ENCODE measurements around the gene TMUB1.
A peak's percentile ranks its signal among the peaks of the same experiment; 100 is the strongest.

The TMUB1 gene

DNA sequence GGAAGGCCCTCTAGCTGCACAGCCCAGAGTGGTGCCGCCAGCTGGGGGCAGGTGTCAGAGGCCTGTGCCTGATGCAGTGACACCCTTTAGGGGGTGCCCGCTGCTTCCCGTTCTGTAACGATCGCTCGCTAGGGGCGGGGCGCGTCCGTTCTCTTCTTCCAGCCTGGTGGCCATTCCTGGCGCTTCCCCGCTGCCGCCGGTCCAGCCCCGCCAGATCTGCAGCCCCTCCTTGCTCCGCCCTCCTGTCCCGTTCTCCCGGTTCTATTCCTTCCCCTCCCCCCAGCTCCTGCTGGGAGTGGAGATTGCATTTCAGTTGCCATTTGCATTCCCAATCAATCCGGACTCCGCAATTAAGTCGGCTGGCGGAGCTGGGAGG lies 42.2 kb upstream of the TMUB1 start:
- H3K4me3 ChIP-seq (ENCODE audit: low read length in 2 of 2): peak overlapping the region in 1 of 2 donors; percentile 75
- peak overlapping the region; percentile 48 for H2BK5ac ChIP-seq (ENCODE audit: low read length)
- H3K27ac ChIP-seq (replicated peaks; ENCODE audit: low read length): peak overlapping the region; percentile 92

DNA sequence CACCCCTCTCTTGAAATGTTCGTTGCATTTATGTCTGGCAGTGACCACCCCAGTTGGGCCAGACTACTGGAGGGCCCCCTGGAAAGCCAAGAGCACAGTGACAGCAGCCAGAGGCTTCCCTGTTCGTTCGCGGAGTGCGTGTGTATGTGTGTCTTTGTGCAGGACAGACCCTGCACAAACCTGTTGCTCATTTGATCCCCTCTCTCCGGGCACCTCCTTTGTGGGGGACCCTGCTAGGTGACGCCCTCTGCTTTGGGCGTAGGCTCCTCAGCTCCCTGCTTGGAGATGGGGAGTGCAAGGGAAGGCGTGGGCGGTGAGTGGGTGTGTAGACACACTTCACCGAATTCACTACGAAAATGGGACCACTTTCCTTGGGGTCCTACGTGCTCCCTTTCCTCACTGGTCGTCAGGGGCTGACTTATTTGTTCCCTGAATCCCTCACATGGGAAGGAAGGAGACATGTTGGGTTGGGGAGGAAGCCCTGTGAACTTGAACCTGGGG lies 41.7 kb upstream of the TMUB1 start:
- Histone ChIP-seq H4K8ac (ENCODE audit: low read depth, low read length) (no peak overlapping the region), H2BK120ac (ENCODE audit: low read depth, low read length) (no peak overlapping the region), H2BK15ac (ENCODE audit: low read length) (no peak overlapping the region), H2AK5ac (ENCODE audit: low read depth, low read length) (peak overlapping the region; percentile 4), H3K4me1 (ENCODE audit: control insufficient read depth in 2 of 2, insufficient read depth in 1 of 2, low read depth in 1 of 2, low read length in 2 of 2) (peaks cover 0 to 18% of the 10 kb centered on the region in 2 donors), H3K36me3 (replicated peaks in 1 of 2; ENCODE audit: control insufficient read depth in 2 of 2, insufficient read depth in 2 of 2, low read length in 2 of 2) (peaks cover 35 to 62% of the 10 kb centered on the region in 2 donors), H2AFZ (ENCODE audit: low read length) (no peak overlapping the region), H2BK12ac (ENCODE audit: low read length) (peak overlapping the region; percentile 36), H3K4me3 (ENCODE audit: low read length in 2 of 2) (no peak overlapping the region), H3K9me3 (replicated peaks in 1 of 2; ENCODE audit: control insufficient read depth in 2 of 2, insufficient read depth in 1 of 2, low read depth in 1 of 2, low read length in 2 of 2) (no peaks in the 10 kb centered on the region), H3K79me1 (ENCODE audit: low read depth, low read length) (peaks cover 17% of the 10 kb centered on the region), H3K14ac (ENCODE audit: low read length) (peak overlapping the region; percentile 61), H2BK5ac (ENCODE audit: low read length) (no peak overlapping the region), H3K4ac (ENCODE audit: low read length) (no peak overlapping the region), H4K91ac (ENCODE audit: low read depth, low read length, poor library complexity) (no peak overlapping the region), H3K18ac (ENCODE audit: low read length) (no peak overlapping the region), H3K9ac (ENCODE audit: low read depth, low read length, poor library complexity) (peak overlapping the region; percentile 71), H3K27me3 (ENCODE audit: control insufficient read depth in 3 of 3, insufficient read depth in 3 of 3, low read depth in 1 of 3, low read length in 3 of 3) (peaks cover 0 to 1% (median 0%) of the 10 kb centered on the region in 3 experiments), H3K23ac (ENCODE audit: low read depth, low read length, poor library complexity) (peak overlapping the region; percentile 21), H3K4me2 (ENCODE audit: insufficient read depth, low read length, poor library complexity, severe bottlenecking) (no peak overlapping the region), H3K27ac (replicated peaks; ENCODE audit: low read length) (peak overlapping the region; percentile 92)
- no peak for DNase-seq (ENCODE audit: low spot score)
- WGBS, 2 donors (ENCODE audit: extremely low coverage in 2 of 2, insufficient read length in 2 of 2, insufficient replicate concordance in 1 of 2): no CpG with 5 or more reads among the region's 14 CpGs

More for the DNA sequence above, 42.2 kb upstream of the TMUB1 start:
- no peak overlapping the region for H2BK15ac ChIP-seq (ENCODE audit: low read length)
- H3K4me1 ChIP-seq (ENCODE audit: control insufficient read depth in 2 of 2, insufficient read depth in 1 of 2, low read depth in 1 of 2, low read length in 2 of 2): peaks cover 0 to 18% of the 10 kb centered on the region in 2 donors
- peak overlapping the region; percentile 67 for H2BK120ac ChIP-seq (ENCODE audit: low read depth, low read length)
- no peak overlapping the region for H3K14ac ChIP-seq (ENCODE audit: low read length)
- peak; percentile 82 for DNase-seq (ENCODE audit: low spot score)
- H3K9me3 ChIP-seq (replicated peaks in 1 of 2; ENCODE audit: control insufficient read depth in 2 of 2, insufficient read depth in 1 of 2, low read depth in 1 of 2, low read length in 2 of 2): no peaks in the 10 kb centered on the region
- H3K9ac ChIP-seq (ENCODE audit: low read depth, low read length, poor library complexity): no peak overlapping the region
- WGBS, 2 donors (ENCODE audit: extremely low coverage in 2 of 2, insufficient read length in 2 of 2, insufficient replicate concordance in 1 of 2): no CpG with 5 or more reads among the region's 22 CpGs
- no peak overlapping the region for H2AK5ac ChIP-seq (ENCODE audit: low read depth, low read length)
- peak overlapping the region; percentile 81 for H3K4me2 ChIP-seq (ENCODE audit: insufficient read depth, low read length, poor library complexity, severe bottlenecking)
- no peak overlapping the region for H4K8ac ChIP-seq (ENCODE audit: low read depth, low read length)
- peaks cover 17% of the 10 kb centered on the region for H3K79me1 ChIP-seq (ENCODE audit: low read depth, low read length)
- no peak overlapping the region for H4K91ac ChIP-seq (ENCODE audit: low read depth, low read length, poor library complexity)
- peaks cover 35 to 62% of the 10 kb centered on the region in 2 donors for H3K36me3 ChIP-seq (replicated peaks in 1 of 2; ENCODE audit: control insufficient read depth in 2 of 2, insufficient read depth in 2 of 2, low read length in 2 of 2)
- no peak overlapping the region for H2AFZ ChIP-seq (ENCODE audit: low read length)
- peak overlapping the region; percentile 89 for H3K18ac ChIP-seq (ENCODE audit: low read length)
- H3K27me3 ChIP-seq (ENCODE audit: control insufficient read depth in 3 of 3, insufficient read depth in 3 of 3, low read depth in 1 of 3, low read length in 3 of 3): peaks cover 0 to 1% (median 0%) of the 10 kb centered on the region in 3 experiments
- no peak overlapping the region for H2BK12ac ChIP-seq (ENCODE audit: low read length)
- no peak overlapping the region for H3K4ac ChIP-seq (ENCODE audit: low read length)
- peak overlapping the region; percentile 96 for H3K23ac ChIP-seq (ENCODE audit: low read depth, low read length, poor library complexity)

DNA sequence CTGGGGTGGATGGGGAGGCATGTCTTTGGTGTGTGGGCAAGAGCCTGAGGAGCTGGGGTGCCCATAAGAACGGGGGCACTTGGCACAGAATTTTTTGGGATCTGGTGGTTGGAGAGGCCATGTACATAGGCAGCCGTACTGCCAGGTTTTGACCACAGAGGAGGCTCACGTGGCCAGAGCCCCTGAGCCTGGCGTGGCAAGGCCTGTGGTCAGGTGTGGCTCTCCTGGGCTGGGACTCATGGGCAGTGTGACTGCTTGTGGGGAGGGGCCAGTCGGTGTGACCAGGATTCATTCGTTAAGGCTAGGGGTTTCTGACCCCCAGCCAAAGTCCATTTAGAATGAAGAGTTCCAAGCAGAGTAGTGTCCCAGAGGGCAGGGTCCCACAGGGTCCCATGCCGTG lies 41.2 kb upstream of the TMUB1 start:
- H3K23ac ChIP-seq (ENCODE audit: low read depth, low read length, poor library complexity): peak overlapping the region; percentile 45
- H2BK5ac ChIP-seq (ENCODE audit: low read length): no peak overlapping the region
- H3K4me2 ChIP-seq (ENCODE audit: insufficient read depth, low read length, poor library complexity, severe bottlenecking): no peak overlapping the region
- no peak for DNase-seq (ENCODE audit: low spot score)
- peaks cover 22% of the 10 kb centered on the region for H3K79me1 ChIP-seq (ENCODE audit: low read depth, low read length)
- H3K4me1 ChIP-seq (ENCODE audit: control insufficient read depth in 2 of 2, insufficient read depth in 1 of 2, low read depth in 1 of 2, low read length in 2 of 2): peaks cover 0 to 18% of the 10 kb centered on the region in 2 donors
- H3K27ac ChIP-seq (replicated peaks; ENCODE audit: low read length): no peak overlapping the region
- no CpG with 5 or more reads among the region's 7 CpGs for WGBS, 2 donors (ENCODE audit: extremely low coverage in 2 of 2, insufficient read length in 2 of 2, insufficient replicate concordance in 1 of 2)
- peaks cover 0 to 1% (median 0%) of the 10 kb centered on the region in 3 experiments for H3K27me3 ChIP-seq (ENCODE audit: control insufficient read depth in 3 of 3, insufficient read depth in 3 of 3, low read depth in 1 of 3, low read length in 3 of 3)
- H2AK5ac ChIP-seq (ENCODE audit: low read depth, low read length): peak overlapping the region; percentile 89
- peaks cover 33 to 62% of the 10 kb centered on the region in 2 donors for H3K36me3 ChIP-seq (replicated peaks in 1 of 2; ENCODE audit: control insufficient read depth in 2 of 2, insufficient read depth in 2 of 2, low read length in 2 of 2)
- H4K91ac ChIP-seq (ENCODE audit: low read depth, low read length, poor library complexity): no peak overlapping the region
- no peak overlapping the region for H2AFZ ChIP-seq (ENCODE audit: low read length)
- H3K9me3 ChIP-seq (replicated peaks in 1 of 2; ENCODE audit: control insufficient read depth in 2 of 2, insufficient read depth in 1 of 2, low read depth in 1 of 2, low read length in 2 of 2): no peaks in the 10 kb centered on the region
- no peak overlapping the region for H2BK12ac ChIP-seq (ENCODE audit: low read length)
- peak overlapping the region; percentile 76 for H4K8ac ChIP-seq (ENCODE audit: low read depth, low read length)
- H3K9ac ChIP-seq (ENCODE audit: low read depth, low read length, poor library complexity): peak overlapping the region; percentile 45
- H3K4me3 ChIP-seq (ENCODE audit: low read length in 2 of 2): no peak overlapping the region
- H3K14ac ChIP-seq (ENCODE audit: low read length): peak overlapping the region; percentile 61
- H3K4ac ChIP-seq (ENCODE audit: low read length): no peak overlapping the region
- no peak overlapping the region for H2BK15ac ChIP-seq (ENCODE audit: low read length)
- peak overlapping the region; percentile 36 for H3K18ac ChIP-seq (ENCODE audit: low read length)
- no peak overlapping the region for H2BK120ac ChIP-seq (ENCODE audit: low read depth, low read length)

DNA sequence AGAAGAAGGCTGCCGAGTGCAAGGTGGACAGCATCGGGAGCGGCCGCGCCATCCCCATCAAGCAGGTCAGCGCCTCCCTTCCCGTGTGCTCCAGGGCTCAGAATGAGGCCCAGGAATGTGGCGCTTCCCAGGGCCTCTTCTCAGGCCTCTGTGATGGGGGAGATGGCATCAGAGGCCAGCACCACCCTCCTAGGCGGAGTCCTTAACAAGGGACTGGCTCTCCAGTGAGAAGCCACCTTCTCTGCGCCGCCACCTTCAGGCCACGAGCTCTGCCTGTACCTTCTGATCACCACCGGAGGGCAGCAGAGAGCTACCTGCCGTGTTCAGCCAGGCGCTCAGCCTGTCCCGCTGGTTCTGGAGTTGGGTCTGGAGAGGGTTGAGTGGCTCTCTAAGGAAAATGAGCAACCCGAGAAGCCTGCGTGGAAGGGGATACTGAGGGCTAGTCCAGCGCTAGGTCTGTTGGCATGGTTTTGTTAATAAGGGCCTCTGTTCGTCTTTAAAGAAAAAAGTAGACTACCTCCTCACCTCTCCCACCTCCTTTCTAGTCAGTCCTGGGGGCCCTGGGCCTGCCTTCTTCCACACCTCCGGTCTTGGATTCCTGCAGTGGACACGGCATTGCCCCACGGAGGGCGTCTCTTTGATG lies 40.6 kb upstream of the TMUB1 start:
- Histone ChIP-seq H3K27ac (replicated peaks; ENCODE audit: low read length) (peak overlapping the region; percentile 51), H2BK120ac (ENCODE audit: low read depth, low read length) (no peak overlapping the region), H2AFZ (ENCODE audit: low read length) (no peak overlapping the region), H3K4me3 (ENCODE audit: low read length in 2 of 2) (no peak overlapping the region), H3K18ac (ENCODE audit: low read length) (peak overlapping the region; percentile 36), H3K14ac (ENCODE audit: low read length) (no peak overlapping the region), H2BK5ac (ENCODE audit: low read length) (no peak overlapping the region), H2BK15ac (ENCODE audit: low read length) (no peak overlapping the region), H3K4me1 (ENCODE audit: control insufficient read depth in 2 of 2, insufficient read depth in 1 of 2, low read depth in 1 of 2, low read length in 2 of 2) (peaks cover 0 to 18% of the 10 kb centered on the region in 2 donors), H3K4ac (ENCODE audit: low read length) (no peak overlapping the region), H3K36me3 (replicated peaks in 1 of 2; ENCODE audit: control insufficient read depth in 2 of 2, insufficient read depth in 2 of 2, low read length in 2 of 2) (peaks cover 35 to 63% of the 10 kb centered on the region in 2 donors), H3K9me3 (replicated peaks in 1 of 2; ENCODE audit: control insufficient read depth in 2 of 2, insufficient read depth in 1 of 2, low read depth in 1 of 2, low read length in 2 of 2) (no peaks in the 10 kb centered on the region), H4K8ac (ENCODE audit: low read depth, low read length) (peak overlapping the region; percentile 76), H3K4me2 (ENCODE audit: insufficient read depth, low read length, poor library complexity, severe bottlenecking) (no peak overlapping the region), H3K27me3 (ENCODE audit: control insufficient read depth in 3 of 3, insufficient read depth in 3 of 3, low read depth in 1 of 3, low read length in 3 of 3) (peaks cover 0 to 1% (median 0%) of the 10 kb centered on the region in 3 experiments), H3K23ac (ENCODE audit: low read depth, low read length, poor library complexity) (peak overlapping the region; percentile 45), H4K91ac (ENCODE audit: low read depth, low read length, poor library complexity) (no peak overlapping the region), H3K79me1 (ENCODE audit: low read depth, low read length) (peaks cover 24% of the 10 kb centered on the region), H2BK12ac (ENCODE audit: low read length) (peak overlapping the region; percentile 41), H3K9ac (ENCODE audit: low read depth, low read length, poor library complexity) (peak overlapping the region; percentile 45), H2AK5ac (ENCODE audit: low read depth, low read length) (peak overlapping the region; percentile 89)
- no CpG with 5 or more reads among the region's 24 CpGs for WGBS, 2 donors (ENCODE audit: extremely low coverage in 2 of 2, insufficient read length in 2 of 2, insufficient replicate concordance in 1 of 2)
- peak; percentile 87 for DNase-seq (ENCODE audit: low spot score)

Measured in neuronal stem cell (in vitro differentiated cells).